Pancreas (tissue), 10 donors: ENCODE data around the gene PRRC2A. TPM values are rescaled to one million over a fixed set of nuclear protein-coding genes. Genes with fewer than 3 reads are reported as not detected.

ENCODE experiments used
- ATAC-seq, 4 donors: fragments of 200-7000 bp; cut with Tn5 transposase; one replicate each; pipeline versions ENCODE4 v1.8.0 to v1.9.1; 2020; ENCODE audit warnings: mild to moderate bottlenecking in 4 of 4, moderate library complexity in 4 of 4
- DNase-seq, 6 donors: peaks; one replicate each; pipeline ENCODE4 v3.0.0-alpha.2; 2020
- FAIRE-seq: peaks from 2 replicates; lab custom pipeline; 2012; peaks lifted over from hg19 to GRCh38; lab: Jason Lieb, UNC
- H3K27ac ChIP-seq, 4 donors: fragments of 200-600 bp; sonication (generic); 1 replicate in 3 of 4; 2 replicates in 1 of 4; pipeline versions ENCODE4 v1.5.0 to v1.8.0; 2020
- H3K27me3 ChIP-seq, 4 donors: fragments of 200-600 bp; one replicate each; pipeline ENCODE4 v1.8.0; 2021
- H3K36me3 ChIP-seq, 3 donors: fragments of 200-600 bp; sonication (generic) in 1 of 3; one replicate each; pipeline versions ENCODE4 v1.5.0 to v1.8.0; 2020 to 2021
- H3K4me1 ChIP-seq, 3 donors: fragments of 200-600 bp; one replicate each; pipeline ENCODE4 v1.8.0; 2021
- H3K4me3 ChIP-seq, 4 donors: fragments of 200-600 bp; sonication (generic) in 2 of 4; one replicate each; pipeline versions ENCODE4 v1.5.0 to v1.8.0; 2020 to 2021
- H3K9me3 ChIP-seq, 4 donors: fragments of 200-600 bp; one replicate each; pipeline ENCODE4 v1.8.0; 2021
- WGBS, 2 donors: extraction: QIAGEN DNeasy Blood & Tissue Kit; methylation state at CpG; one replicate each; pipeline ENCODE4 v1.1.7; 2013; 5-methylcytosine and 5-hydroxymethylcytosine counted together
- intact Hi-C, 3 donors: fragments of 100-400 bp; cut with DNase I; formaldehyde crosslinking; loops; one replicate each; pipeline versions ENCODE4 v1.11.1 to v1.14.2; 2022
- polyA plus RNA-seq, 2 donors: library from polyadenylated mRNA; stranded (reverse); fragments of 200-250 nt; gene quantifications; one replicate each; pipeline ENCODE4 v1.2.3, GENCODE V29; 2013
- total RNA-seq, 6 donors: library from RNA; stranded (reverse); fragmentation: NEBNext Ultra II Directional in 4 of 6; extraction: Animal tissue kit (Norgen Biotek cat#: 25700) in 4 of 6; gene quantifications; one replicate each; pipeline versions ENCODE4 v1.2.1 to v1.2.4, GENCODE V29; 2021 to 2023
- TF ChIP-seq, protein P1 (sequence below), 4 donors: fragments of 200-600 bp; sonication (generic) in 3 of 4; IDR thresholded peaks; one replicate each; pipeline versions ENCODE4 v1.5.0 to v1.8.0; 2021; ENCODE audit warnings: antibody characterized with exemption in 4 of 4
- donor health status: healthy with polysubstance abuse.
- donor health status: DM: no; HTN: no; CAD: no; lungs with moderate emphysema.
- donor health status: DM: no; HTN: no; CAD: no.
- donor health status: control.
- donor health status: control.
- donor health status: Bipolar disorder and iron deficiency.
- donor health status: DM: yes; HTN: yes; CAD: no.
- donor health status: DM: no; HTN: no; CAD: no.
- donor health status: DM: no; HTN: no; CAD: no.
- donor health status: DM: yes; HTN: yes; CAD: no.

Gene PRRC2A
- total and polyA plus RNA-seq, 8 donors = 45.3 to 144 (median 76.6) TPM

DNA sequence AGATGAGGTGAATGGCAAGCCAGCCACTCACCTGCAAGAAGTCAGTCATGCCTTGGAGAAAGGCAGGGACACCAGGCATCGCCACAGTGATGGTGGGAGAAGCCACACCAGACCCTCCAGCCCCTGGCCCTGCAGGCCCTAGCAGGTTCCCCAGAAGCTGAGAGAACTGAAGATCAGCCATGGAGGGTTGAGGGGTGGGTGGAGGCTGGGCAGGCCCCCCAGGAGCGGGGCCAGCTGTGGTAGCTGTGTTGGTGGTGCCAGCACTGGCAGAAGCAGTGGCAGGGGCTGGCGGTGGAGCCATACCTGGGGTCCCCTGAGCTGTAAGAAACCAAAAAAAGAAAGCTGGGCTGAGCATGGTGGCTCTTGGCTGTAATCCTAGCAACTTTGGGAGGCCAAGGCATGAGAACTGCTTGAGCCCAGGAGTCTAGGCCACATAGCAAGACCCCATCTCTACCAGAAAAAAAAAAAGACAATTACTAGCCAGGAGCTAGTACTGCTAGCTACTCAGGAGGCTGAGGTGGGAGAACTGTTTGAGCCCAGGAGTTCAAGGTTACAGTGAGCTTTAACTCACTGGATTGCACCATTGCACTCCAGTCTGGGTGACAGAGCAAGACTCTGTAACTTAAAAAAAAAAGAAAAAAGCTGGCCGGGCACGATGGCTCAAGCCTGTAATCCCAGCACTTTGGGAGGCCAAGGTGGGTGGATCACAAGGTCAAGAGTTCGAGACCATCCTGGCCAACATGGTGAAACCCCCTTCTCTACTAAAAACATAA is 22.5 kb downstream of the PRRC2A start:
- Histone ChIP-seq H3K4me1 (no peaks in the 10 kb centered on the region), H3K36me3 (peaks cover 10 to 93% (median 44%) of the 10 kb centered on the region in 3 donors), H3K4me3 (no peak overlapping the region), H3K27me3 (no peaks in the 10 kb centered on the region), H3K9me3 (no peaks in the 10 kb centered on the region), H3K27ac (no peak overlapping the region)
- FAIRE-seq (no peak), ATAC-seq (no peak), DNase-seq (peak in 1 of 6 donors; percentile 40)
- WGBS, 2 donors = 88 to 95% methylated on average over 5 to 6 of the region's 6 CpGs
- intact Hi-C loops = no loop called here
- TF ChIP-seq, protein P1, sequence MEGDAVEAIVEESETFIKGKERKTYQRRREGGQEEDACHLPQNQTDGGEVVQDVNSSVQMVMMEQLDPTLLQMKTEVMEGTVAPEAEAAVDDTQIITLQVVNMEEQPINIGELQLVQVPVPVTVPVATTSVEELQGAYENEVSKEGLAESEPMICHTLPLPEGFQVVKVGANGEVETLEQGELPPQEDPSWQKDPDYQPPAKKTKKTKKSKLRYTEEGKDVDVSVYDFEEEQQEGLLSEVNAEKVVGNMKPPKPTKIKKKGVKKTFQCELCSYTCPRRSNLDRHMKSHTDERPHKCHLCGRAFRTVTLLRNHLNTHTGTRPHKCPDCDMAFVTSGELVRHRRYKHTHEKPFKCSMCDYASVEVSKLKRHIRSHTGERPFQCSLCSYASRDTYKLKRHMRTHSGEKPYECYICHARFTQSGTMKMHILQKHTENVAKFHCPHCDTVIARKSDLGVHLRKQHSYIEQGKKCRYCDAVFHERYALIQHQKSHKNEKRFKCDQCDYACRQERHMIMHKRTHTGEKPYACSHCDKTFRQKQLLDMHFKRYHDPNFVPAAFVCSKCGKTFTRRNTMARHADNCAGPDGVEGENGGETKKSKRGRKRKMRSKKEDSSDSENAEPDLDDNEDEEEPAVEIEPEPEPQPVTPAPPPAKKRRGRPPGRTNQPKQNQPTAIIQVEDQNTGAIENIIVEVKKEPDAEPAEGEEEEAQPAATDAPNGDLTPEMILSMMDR (IDR thresholded peaks at IDR 0.05) = no peak

DNA sequence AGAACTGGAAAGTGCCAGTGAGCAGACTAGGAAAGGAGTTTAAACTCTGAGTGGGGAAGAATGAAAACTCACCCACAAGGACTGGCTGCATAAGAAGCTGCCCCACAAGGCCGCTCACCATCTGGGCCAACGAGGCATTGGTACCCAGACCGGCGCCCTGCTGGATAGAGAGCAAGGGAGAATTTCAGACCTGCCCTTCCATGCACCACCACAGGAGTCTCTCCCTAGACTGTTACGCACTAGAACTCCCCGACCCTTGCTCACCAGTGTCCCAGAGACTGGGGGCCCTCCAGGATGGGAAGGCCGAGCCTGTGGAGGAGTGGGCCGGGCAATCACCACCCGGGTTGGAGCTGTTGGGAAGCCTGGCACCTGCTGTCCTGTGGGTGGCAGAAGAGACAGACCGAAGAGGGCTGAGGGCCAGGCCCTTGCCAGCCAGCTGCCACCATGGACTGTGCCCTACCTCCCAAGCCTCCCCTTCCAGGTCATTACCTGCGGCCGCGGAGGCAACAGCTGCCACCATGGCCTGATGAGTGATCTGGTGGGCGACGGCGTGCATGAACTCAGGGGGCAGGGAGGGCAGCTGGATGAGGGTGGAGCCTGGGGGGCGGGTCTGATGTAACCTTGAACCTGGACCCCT is 23.4 kb downstream of the PRRC2A start:
- 84 to 87% methylated on average over 17 of the region's 17 CpGs for WGBS, 2 donors
- Histone ChIP-seq H3K36me3 (peaks cover 10 to 99% (median 49%) of the 10 kb centered on the region in 3 donors), H3K4me3 (no peak overlapping the region), H3K4me1 (no peaks in the 10 kb centered on the region), H3K27ac (no peak overlapping the region), H3K27me3 (no peaks in the 10 kb centered on the region), H3K9me3 (no peaks in the 10 kb centered on the region)
- ATAC-seq = peak in 3 of 4 donors; percentile 41 to 62 (median 62)
- intact Hi-C loops = no loop called here
- no peak for FAIRE-seq
- TF ChIP-seq, protein P1 (IDR thresholded peaks at IDR 0.05) = no peak
- DNase-seq = peak in 1 of 6 donors; percentile 72

DNA sequence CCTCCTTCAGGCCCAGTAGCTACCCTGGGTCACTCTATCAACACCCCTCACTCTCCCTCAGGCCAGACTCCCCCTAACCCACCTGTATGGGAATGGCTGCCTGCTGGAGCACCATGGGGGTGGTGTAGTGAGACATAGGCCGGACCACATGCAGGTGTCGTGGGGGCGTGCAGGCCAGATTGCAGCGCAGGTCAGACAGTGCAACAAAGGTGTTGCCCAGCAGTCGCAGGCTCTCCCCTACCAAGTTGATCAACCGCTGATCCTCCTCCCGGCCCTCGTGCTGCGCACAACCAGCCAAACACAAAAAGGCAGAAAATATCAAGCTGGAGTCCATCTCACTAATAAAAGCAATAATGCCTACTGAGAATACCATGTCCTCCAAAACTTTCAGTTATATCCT is 24.8 kb downstream of the PRRC2A start:
- FAIRE-seq (no peak), ATAC-seq (no peak), DNase-seq (no peak)
- no peak overlapping the region for H3K27ac ChIP-seq
- H3K36me3 ChIP-seq = peaks cover 10 to 91% (median 49%) of the 10 kb centered on the region in 3 donors
- H3K4me3 ChIP-seq = no peak overlapping the region
- intact Hi-C loops = no loop called here
- no peaks in the 10 kb centered on the region for H3K9me3 ChIP-seq
- H3K27me3 ChIP-seq = no peaks in the 10 kb centered on the region
- TF ChIP-seq, protein P1 (IDR thresholded peaks at IDR 0.05) = no peak
- WGBS, 2 donors = 93 to 95% methylated on average over 9 of the region's 9 CpGs
- peaks cover 0 to 5% (median under 1%) of the 10 kb centered on the region in 3 donors for H3K4me1 ChIP-seq

DNA sequence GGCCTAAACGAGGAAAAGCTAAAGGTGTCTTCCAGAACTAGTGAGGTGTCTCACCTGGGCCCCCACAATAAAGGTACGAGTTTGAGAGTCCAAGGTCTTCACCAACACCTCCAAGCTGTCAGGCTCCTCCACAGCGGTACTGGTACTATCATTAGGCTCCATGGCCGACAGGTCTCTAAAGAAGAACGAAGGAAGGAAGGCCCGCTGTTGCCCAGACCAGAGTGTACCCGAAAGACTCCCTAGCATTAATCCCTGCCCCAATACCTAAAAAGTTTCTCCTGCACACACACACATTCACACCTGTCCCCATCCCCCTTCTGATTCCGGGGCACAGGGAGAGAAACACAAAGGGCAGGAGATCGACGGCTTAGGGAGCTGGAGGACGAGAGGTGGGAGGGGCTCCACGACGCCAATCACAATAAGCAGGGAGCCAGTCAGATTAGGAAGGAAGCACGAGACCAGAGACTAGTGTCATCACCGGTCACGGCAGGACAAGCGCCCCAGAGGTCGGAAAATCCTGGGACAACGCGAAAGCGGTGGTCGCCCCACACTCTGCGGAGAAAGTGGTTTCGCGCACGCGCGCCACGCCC is 31.2 kb downstream of the PRRC2A start:
- Histone ChIP-seq H3K4me3 (peak overlapping the region; percentile 38 to 78 (median 58)), H3K4me1 (peaks cover 0 to 16% (median 15%) of the 10 kb centered on the region in 3 donors), H3K27ac (peak overlapping the region; percentile 84 to 98 (median 96)), H3K27me3 (no peaks in the 10 kb centered on the region), H3K36me3 (peaks cover 0 to 27% (median 14%) of the 10 kb centered on the region in 3 donors), H3K9me3 (no peaks in the 10 kb centered on the region)
- ATAC-seq = peak; percentile 53 to 77 (median 66)
- intact Hi-C loops = no loop called here
- TF ChIP-seq, protein P1 (IDR thresholded peaks at IDR 0.05) = no peak
- 1 to 3% methylated on average over 29 of the region's 29 CpGs for WGBS, 2 donors
- peak in 1 of 6 donors; percentile 70 for DNase-seq
- FAIRE-seq = no peak
